GM03348 (cell line): Measurements from ENCODE around the gene FOXK1.
"Not testable (repeated sequence)": the region's sequence is repeated elsewhere in the genome, so short reads cannot be mapped to it uniquely, and the experiment has no call there.

Source experiments
- DNase-seq: peaks from one replicate; pipeline ENCODE4 v3.0.0; 2012; ENCODE audit warnings: low spot score

The FOXK1 gene

GRCh38 chr7:4786015-4786414, 103.9 kb downstream of the FOXK1 start:
- DNase-seq: no peak

GRCh38 chr7:4787541-4787940, 105.4 kb downstream of the FOXK1 start:
- DNase-seq: no peak

GRCh38 chr7:4787947-4788626, 106.0 kb downstream of the FOXK1 start:
- DNase-seq: no peak

GRCh38 chr7:4788627-4789189, 106.6 kb downstream of the FOXK1 start:
- no peak for DNase-seq

- no peak for DNase-seq
These were observed 107.3 kb downstream of the FOXK1 start for GRCh38 chr7:4789194-4790077.

- DNase-seq: no peak
These were observed 108.0 kb downstream of the FOXK1 start for GRCh38 chr7:4790078-4790465.

GRCh38 chr7:4790516-4790991, 108.5 kb downstream of the FOXK1 start:
- DNase-seq: no peak

- DNase-seq: no peak
These were observed 109.1 kb downstream of the FOXK1 start for GRCh38 chr7:4791101-4791737.

GRCh38 chr7:4791738-4792536, 109.8 kb downstream of the FOXK1 start:
- peak; percentile 85 for DNase-seq

GRCh38 chr7:4792537-4793126, 110.5 kb downstream of the FOXK1 start:
- no peak for DNase-seq

GRCh38 chr7:4793385-4793993, 111.4 kb downstream of the FOXK1 start:
- DNase-seq: not testable (repeated sequence)

GRCh38 chr7:4794171-4794570, 112.1 kb downstream of the FOXK1 start:
- not testable (repeated sequence) for DNase-seq

GRCh38 chr7:4794591-4795350, 112.7 kb downstream of the FOXK1 start:
- DNase-seq: no peak

- no peak for DNase-seq
These were observed 114.4 kb downstream of the FOXK1 start for GRCh38 chr7:4796453-4796852.

GRCh38 chr7:4797858-4798705, 116.0 kb downstream of the FOXK1 start:
- DNase-seq: peak; percentile 87

- no peak for DNase-seq
These were observed 116.7 kb downstream of the FOXK1 start for GRCh38 chr7:4798706-4799235.

- DNase-seq: peak; percentile 51
These were observed 117.6 kb downstream of the FOXK1 start for GRCh38 chr7:4799508-4800268.

- DNase-seq: no peak
These were observed 118.4 kb downstream of the FOXK1 start for GRCh38 chr7:4800487-4800886.
